ENCODE measurements around the gene PLPP7.

PLPP7 gene

GRCh38 chr9:131302244-131303075, 12.9 kb downstream of the PLPP7 start:
- in situ Hi-C loops (cut with MboI; ENCODE audit: low pct_unique_long_range_greater_than_20kb, low sequenced_read_pairs, unreplicated experiment), result no loop called here
- TF ChIP-seq CTCF (IDR thresholded peaks at IDR 0.05; ENCODE audit: extremely low read depth, insufficient read depth, missing control alignments), result no peak
- no peak for DNase-seq (ENCODE audit: low spot score)

- no peak for TF ChIP-seq CTCF (IDR thresholded peaks at IDR 0.05; ENCODE audit: extremely low read depth, insufficient read depth, missing control alignments)
- in situ Hi-C loops (cut with MboI; ENCODE audit: low pct_unique_long_range_greater_than_20kb, low sequenced_read_pairs, unreplicated experiment), result no loop called here
- DNase-seq (ENCODE audit: low spot score), result no peak
Observed at GRCh38 chr9:131303381-131304321, 14.1 kb downstream of the PLPP7 start.

GRCh38 chr9:131304676-131305355, 15.3 kb downstream of the PLPP7 start:
- no peak for DNase-seq (ENCODE audit: low spot score)
- in situ Hi-C loops (cut with MboI; ENCODE audit: low pct_unique_long_range_greater_than_20kb, low sequenced_read_pairs, unreplicated experiment), result no loop called here
- no peak for TF ChIP-seq CTCF (IDR thresholded peaks at IDR 0.05; ENCODE audit: extremely low read depth, insufficient read depth, missing control alignments)

GRCh38 chr9:131306397-131307004, 17.0 kb downstream of the PLPP7 start:
- in situ Hi-C loops (cut with MboI; ENCODE audit: low pct_unique_long_range_greater_than_20kb, low sequenced_read_pairs, unreplicated experiment), result no loop called here
- DNase-seq (ENCODE audit: low spot score), result no peak
- TF ChIP-seq CTCF (IDR thresholded peaks at IDR 0.05; ENCODE audit: extremely low read depth, insufficient read depth, missing control alignments), result no peak

GRCh38 chr9:131307974-131308373, 18.5 kb downstream of the PLPP7 start:
- in situ Hi-C loops (cut with MboI; ENCODE audit: low pct_unique_long_range_greater_than_20kb, low sequenced_read_pairs, unreplicated experiment), result no loop called here
- no peak for DNase-seq (ENCODE audit: low spot score)
- TF ChIP-seq CTCF (IDR thresholded peaks at IDR 0.05; ENCODE audit: extremely low read depth, insufficient read depth, missing control alignments), result no peak

- TF ChIP-seq CTCF (IDR thresholded peaks at IDR 0.05; ENCODE audit: extremely low read depth, insufficient read depth, missing control alignments), result no peak
- DNase-seq (ENCODE audit: low spot score), result no peak
- in situ Hi-C loops (cut with MboI; ENCODE audit: low pct_unique_long_range_greater_than_20kb, low sequenced_read_pairs, unreplicated experiment), result no loop called here
Observed at GRCh38 chr9:131308452-131308851, 18.9 kb downstream of the PLPP7 start.

Data from GM13977 (cell line).